Measurements from ENCODE around the gene ZNF718. TPM values are rescaled to one million over a fixed set of nuclear protein-coding genes. Genes with fewer than 3 reads are reported as not detected.
"Not testable (repeated sequence)": the region's sequence is repeated elsewhere in the genome, so short reads cannot be mapped to it uniquely, and the experiment has no call there.

Gene ZNF718
- 2.2 and 3.9 TPM in 2 replicates for total RNA-seq (2014; rRNA removed; shearing (Covaris generic); ENCODE audit: low replicate concordance)

DNA sequence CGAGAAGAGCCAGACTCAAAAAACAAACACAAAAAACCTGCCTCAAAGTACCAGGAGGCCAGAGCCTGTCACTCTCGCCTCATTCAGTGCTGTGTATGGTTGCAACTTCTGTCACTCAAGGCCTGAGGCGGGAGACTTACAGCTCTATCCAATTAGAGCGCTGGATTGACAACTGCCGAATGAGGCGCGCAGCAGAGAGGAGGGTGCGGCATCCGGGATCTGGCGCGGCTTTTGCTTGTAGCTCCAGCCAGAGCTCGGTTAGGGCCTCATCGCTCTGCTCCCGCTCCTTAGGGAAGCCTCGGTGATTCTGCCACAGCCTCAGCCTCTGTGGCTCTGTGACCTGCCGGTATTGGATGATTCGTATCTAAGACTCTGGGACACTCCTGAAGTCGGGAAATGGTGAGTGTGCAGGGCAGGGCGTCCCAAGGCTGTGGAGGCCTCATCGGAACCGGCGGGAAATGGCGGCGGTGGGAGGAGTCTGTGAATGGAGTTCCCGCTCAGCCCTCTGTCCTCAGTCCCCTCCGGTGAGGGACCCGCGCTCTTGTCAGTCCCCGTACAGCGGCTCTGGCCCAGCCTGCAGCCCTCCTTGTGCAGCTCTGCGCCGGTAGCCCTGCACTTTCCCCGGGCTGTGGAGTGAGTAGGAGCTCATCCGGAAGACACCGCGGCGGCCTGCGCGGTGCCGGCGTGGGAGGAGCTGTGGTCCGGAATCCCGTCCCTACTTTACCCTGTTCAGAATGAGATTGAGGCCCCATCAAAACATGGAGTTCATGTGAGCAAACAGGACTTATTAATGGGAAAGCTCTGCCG, at the start of gene ZNF718:
TSS of gene ZNF718 (plus strand) at position 227 of the 807 bp plus-strand sequence. CDS start at position 397, 170 bp downstream.
- DNase-seq = peak; percentile 90
- Histone ChIP-seq H3K4me3 (peak within 1 kb of the TSS; percentile 77), H3K9me3 (peaks cover 4% of the 10 kb centered on the region; the same call in 1 of the 2 replicates), H3K36me3 (peaks cover 14% of the 10 kb centered on the region), H3K27me3 (no peaks in the 10 kb centered on the region)

GRCh38 chr4:85951-86350, 38.4 kb upstream of the ZNF718 start:
- Histone ChIP-seq H3K9me3 (peaks cover 41% of the 10 kb centered on the region), H3K36me3 (peaks cover 58% of the 10 kb centered on the region), H3K4me3 (no peak overlapping the region)

DNA sequence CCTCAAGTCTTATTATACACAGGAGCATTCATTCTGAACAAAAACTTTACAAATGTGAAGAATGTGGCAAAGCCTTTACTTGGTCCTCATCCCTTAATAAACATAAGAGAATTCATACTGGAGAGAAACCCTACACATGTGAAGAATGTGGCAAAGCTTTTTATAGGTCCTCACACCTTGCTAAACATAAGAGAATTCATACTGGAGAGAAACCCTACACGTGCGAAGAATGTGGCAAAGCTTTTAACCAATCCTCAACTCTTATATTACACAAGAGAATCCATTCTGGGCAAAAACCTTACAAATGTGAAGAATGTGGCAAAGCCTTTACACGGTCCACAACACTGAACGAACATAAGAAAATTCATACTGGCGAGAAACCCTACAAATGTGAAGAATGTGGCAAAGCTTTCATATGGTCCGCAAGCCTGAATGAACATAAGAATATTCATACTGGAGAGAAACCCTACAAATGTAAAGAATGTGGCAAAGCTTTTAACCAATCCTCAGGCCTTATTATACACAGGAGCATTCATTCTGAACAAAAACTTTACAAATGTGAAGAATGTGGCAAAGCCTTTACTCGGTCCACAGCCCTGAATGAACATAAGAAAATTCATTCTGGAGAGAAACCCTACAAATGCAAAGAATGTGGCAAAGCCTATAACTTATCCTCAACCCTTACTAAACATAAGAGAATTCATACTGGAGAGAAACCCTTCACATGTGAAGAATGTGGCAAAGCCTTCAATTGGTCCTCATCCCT, 37.6 kb upstream of the ZNF718 start:
- not testable (repeated sequence) for H3K4me3 ChIP-seq, DNase-seq, H3K27me3 ChIP-seq
- Histone ChIP-seq H3K9me3 (peaks cover 42% of the 10 kb centered on the region), H3K36me3 (peaks cover 56% of the 10 kb centered on the region)

More at GRCh38 chr4:85951-86350, 38.4 kb upstream of the ZNF718 start:
- no peaks in the 10 kb centered on the region for H3K27me3 ChIP-seq
- no peak for DNase-seq

DNA sequence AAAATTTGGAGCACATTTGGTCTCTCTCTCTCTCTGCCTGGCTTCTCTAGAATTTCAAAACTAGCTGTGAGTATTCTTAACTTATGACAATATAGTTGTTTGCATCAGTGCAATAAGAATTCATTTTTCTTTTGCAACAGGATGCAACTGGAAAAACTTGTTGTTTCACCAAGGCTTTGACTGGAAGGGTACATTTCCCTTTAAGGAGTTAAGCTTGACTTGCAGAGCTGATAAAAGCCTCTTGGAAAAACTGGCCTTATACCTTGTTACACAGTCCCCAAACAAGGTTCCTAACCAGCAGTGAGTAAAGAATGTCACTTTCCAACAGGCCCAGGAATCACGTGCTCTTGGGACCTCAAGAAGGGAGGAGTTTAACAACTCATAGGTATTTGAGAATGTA, 25.9 kb upstream of the ZNF718 start:
- no peak for DNase-seq
- Histone ChIP-seq H3K36me3 (no peaks in the 10 kb centered on the region), H3K9me3 (0 out of 2 replicates have a peak, but pooled peaks cover 3% of the 10 kb centered on the region), H3K4me3 (no peak overlapping the region), H3K27me3 (no peaks in the 10 kb centered on the region)

GRCh38 chr4:99863-100262, 24.4 kb upstream of the ZNF718 start:
- DNase-seq = no peak
- no peaks in the 10 kb centered on the region for H3K27me3 ChIP-seq
- no peak overlapping the region for H3K4me3 ChIP-seq
- H3K36me3 ChIP-seq = no peaks in the 10 kb centered on the region
- no peaks in the 10 kb centered on the region for H3K9me3 ChIP-seq

DNA sequence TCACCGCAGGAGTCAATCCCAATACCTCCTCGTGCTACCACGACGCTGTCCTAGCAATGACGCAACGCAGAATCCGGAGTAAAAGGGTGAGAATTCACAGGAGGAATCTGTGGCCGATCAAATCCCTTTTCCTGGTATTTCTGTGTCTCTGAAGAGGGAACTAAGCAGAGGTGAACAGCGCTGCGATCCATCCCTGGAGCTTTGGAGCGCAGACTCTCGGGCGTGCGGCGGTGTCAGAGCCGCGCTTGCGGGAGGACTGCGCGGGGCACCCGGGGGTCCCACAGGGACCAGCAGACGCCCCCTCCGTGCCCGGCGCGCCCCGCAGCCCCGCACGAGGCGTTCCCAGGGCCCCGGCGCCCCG, 17.2 kb upstream of the ZNF718 start:
- no peak for DNase-seq
- Histone ChIP-seq H3K9me3 (no peaks in the 10 kb centered on the region), H3K4me3 (no peak overlapping the region), H3K27me3 (no peaks in the 10 kb centered on the region), H3K36me3 (no peaks in the 10 kb centered on the region)

GRCh38 chr4:107444-108429, 16.6 kb upstream of the ZNF718 start:
- DNase-seq = no peak
- H3K27me3 ChIP-seq = no peaks in the 10 kb centered on the region
- H3K4me3 ChIP-seq = no peak overlapping the region
- no peaks in the 10 kb centered on the region for H3K9me3 ChIP-seq
- H3K36me3 ChIP-seq = no peaks in the 10 kb centered on the region

GRCh38 chr4:112771-113170, 11.5 kb upstream of the ZNF718 start:
- no peak overlapping the region for H3K4me3 ChIP-seq
- H3K36me3 ChIP-seq = no peaks in the 10 kb centered on the region
- H3K27me3 ChIP-seq = no peaks in the 10 kb centered on the region
- DNase-seq = no peak
- no peaks in the 10 kb centered on the region for H3K9me3 ChIP-seq

DNA sequence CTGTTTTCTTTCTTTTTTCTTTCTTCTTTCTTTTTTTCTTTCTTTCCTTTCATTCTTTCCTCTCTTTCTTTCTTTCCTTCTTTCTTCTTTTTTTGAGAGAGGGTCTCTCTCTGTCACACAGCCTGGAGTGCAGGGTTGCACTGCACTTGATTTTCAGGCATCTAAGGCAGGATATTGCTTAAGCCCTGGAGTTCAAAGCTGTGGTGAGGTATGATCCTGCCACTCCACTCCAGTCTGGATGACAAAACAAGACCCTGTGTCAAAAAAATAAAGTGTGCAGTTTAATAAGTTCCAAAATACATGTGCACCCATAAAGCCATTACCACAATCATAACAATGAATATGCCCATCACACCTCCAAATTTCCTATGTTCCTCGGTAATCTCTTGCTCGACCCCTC, 10.6 kb upstream of the ZNF718 start:
- no peaks in the 10 kb centered on the region; the same call in 1 of the 2 replicates for H3K9me3 ChIP-seq
- no peaks in the 10 kb centered on the region for H3K36me3 ChIP-seq
- no peaks in the 10 kb centered on the region for H3K27me3 ChIP-seq
- H3K4me3 ChIP-seq = no peak overlapping the region
- DNase-seq = no peak

DNA sequence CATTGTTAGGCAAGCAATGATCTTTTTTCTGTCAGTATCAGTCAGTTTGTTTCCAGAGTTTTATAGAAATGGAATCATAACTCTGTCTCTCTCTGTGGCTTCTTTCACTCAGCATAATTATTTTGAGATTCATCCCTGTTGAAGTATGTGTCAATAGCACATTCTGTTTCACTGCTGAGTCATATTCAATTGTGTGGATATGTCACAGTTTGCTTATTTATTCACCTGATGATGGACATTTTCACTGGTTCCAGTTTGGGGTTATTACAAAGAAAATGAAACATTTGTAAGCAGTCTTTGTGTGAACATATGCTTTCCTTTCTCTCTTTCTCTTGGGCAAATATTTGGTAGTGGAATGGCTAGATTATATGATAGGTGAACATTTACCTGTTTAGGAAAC, 10.2 kb upstream of the ZNF718 start:
- Histone ChIP-seq H3K36me3 (no peaks in the 10 kb centered on the region), H3K27me3 (no peaks in the 10 kb centered on the region), H3K9me3 (no peaks in the 10 kb centered on the region; the same call in 1 of the 2 replicates), H3K4me3 (no peak overlapping the region)
- no peak for DNase-seq

GRCh38 chr4:116499-116898, 7.8 kb upstream of the ZNF718 start:
- no peak for DNase-seq
- Histone ChIP-seq H3K36me3 (no peaks in the 10 kb centered on the region), H3K4me3 (no peak overlapping the region), H3K27me3 (no peaks in the 10 kb centered on the region), H3K9me3 (no peaks in the 10 kb centered on the region; the same call in 1 of the 2 replicates)

DNA sequence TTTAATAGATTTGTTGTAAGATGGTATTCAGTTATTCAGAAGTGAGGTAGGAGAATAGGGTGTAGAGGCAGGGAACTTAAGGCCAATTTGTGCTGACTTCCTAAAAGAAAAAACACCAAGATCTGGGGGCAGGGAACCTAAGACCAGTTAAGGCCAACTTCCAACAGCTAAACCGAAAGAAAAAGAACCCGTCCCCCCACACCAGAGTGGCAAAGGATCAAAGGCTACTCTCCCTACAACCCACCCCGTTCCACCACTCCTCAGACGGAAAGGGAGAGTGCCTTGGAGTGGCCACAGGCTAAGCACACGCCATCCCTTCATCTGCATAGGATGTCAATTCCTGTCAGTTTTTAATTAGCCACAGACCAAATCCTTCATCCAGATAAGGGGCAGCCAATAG, 3.7 kb upstream of the ZNF718 start:
- Histone ChIP-seq H3K9me3 (peaks cover 4% of the 10 kb centered on the region; the same call in 1 of the 2 replicates), H3K36me3 (peaks cover 3% of the 10 kb centered on the region), H3K27me3 (no peaks in the 10 kb centered on the region), H3K4me3 (no peak overlapping the region)
- DNase-seq = no peak

DNA sequence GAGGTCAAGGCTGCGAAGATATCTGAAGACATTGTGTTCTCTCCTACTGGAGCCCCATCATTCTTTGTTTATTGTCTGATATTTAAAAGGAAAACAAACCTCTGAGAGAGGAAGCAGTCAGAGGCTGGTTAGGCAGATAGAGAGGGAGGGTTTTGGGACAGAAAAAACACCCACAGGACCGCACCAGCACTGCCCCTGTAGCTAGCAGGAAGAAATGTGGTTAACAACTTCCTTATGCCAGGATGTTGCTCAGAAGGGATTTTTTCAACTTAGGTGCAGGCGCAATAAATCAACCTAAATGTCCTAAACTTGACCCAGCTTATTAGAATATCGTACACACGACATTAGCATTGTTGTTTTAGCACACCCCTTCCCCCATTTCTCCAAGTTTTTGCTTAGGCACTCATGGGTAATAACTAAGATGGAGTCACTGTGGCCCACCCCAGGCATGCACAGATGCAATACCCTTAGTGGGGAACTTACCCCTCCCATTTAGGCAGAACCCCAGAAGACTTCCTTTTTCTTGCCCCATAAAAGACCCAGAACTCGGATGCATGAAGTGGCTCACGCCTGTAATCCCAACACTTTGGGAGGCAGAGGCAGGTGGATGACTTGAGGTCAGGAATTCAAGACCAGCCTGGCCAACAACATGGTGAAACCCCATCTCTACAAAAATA, 2.8 kb upstream of the ZNF718 start:
- H3K36me3 ChIP-seq = peaks cover 12% of the 10 kb centered on the region
- H3K27me3 ChIP-seq = no peaks in the 10 kb centered on the region
- peaks cover 4% of the 10 kb centered on the region; the same call in 1 of the 2 replicates for H3K9me3 ChIP-seq
- DNase-seq = no peak
- no peak overlapping the region for H3K4me3 ChIP-seq

GRCh38 chr4:123922-124274, 403 bp upstream of the ZNF718 start:
- peaks cover 14% of the 10 kb centered on the region for H3K36me3 ChIP-seq
- DNase-seq, H3K27me3 ChIP-seq, H3K9me3 ChIP-seq: not testable (repeated sequence)
- peak overlapping the region; percentile 77 for H3K4me3 ChIP-seq

- peaks cover 4% of the 10 kb centered on the region; the same call in 1 of the 2 replicates for H3K9me3 ChIP-seq
- peaks cover 14% of the 10 kb centered on the region for H3K36me3 ChIP-seq
- H3K27me3 ChIP-seq = no peaks in the 10 kb centered on the region
- peak overlapping the region; percentile 77 for H3K4me3 ChIP-seq
- DNase-seq = peak; percentile 28
These were observed 930 bp downstream of the ZNF718 start for GRCh38 chr4:125091-125771.
